Melanocyte of skin (primary cell): ENCODE data around the gene IL12RB1. TPM values are rescaled to one million over a fixed set of nuclear protein-coding genes. Genes with fewer than 3 reads are reported as not detected.

ENCODE experiments used
- total RNA-seq, 2 donors: library from RNA; depleted of rRNA; stranded (reverse); fragments of >200 nt; gene quantifications; 2 replicates each; pipeline ENCODE4 v1.2.3, GENCODE V29; 2012

Gene IL12RB1
- 1 to 10 TPM in 1 of 2 donors, under 1 TPM in 1; 0.69 to 2.0 TPM for total RNA-seq

DNA sequence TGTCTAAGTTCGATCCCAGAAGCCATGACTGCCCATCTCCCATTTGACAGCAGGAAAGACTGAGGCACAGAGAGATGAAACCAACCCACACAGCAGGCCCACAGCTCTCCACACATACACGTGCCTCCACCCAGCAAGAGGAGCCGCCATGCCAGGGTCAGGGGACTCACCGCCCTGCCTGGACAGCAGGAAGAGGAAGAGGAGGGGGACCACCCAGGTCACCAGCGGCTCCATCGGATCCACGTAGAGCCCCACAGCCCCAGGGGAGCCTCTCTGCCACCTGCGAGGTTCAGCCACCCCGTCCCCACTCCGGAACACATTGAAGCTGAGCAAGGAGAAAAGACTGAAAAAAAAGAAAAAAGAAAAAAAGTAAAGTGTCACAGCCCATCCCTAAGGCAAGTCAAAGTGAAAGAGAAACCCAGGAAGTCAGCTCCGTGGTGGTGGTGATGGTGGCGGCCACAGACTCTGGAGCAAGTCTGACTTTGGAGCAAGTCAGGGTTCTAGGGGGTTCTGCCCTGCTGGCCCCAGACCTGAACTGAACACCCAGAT lies at the start of gene IL12RB1:
Gene IL12RB1, minus strand, starts transcription at position 345 of the 549 bp plus-strand sequence. Its CDS starts 111 bp downstream, at position 234.

DNA sequence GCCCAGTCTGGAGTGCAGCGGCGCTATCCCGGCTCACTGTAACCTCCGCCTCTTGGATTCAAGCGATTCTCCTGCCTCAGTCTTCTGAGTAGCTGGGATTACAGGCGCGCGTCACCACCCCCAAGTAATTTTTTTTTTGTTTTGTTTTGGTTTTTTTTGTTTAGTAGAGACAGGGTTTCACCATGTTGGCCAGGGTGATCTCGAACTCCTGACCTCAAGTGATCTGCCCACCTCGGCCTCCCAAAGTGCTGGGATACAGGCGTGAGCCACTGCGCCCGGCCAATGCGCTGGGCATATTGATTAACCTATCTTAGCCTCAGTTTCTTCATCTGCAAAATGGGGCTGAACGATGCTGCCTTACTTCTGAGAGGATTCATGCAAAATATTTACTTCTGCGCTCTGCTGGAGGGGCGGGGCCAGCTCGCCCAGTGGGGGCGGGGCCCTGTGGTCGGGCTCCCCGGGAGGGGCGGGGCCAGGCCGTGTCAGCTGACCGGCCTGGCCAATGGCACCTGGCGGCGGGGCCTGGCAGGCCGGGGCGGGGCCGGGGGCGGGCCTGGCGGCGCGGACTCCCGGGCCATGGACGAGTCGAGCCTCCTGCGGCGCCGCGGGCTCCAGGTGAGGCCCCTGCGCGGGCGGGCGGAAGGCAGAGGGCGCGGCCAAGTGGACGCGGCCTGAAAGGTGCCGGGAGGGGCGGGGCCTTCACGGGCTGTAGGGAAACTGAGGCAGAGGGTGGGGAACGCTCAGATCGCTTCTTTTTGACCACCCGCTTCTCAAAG lies 10.7 kb upstream of the IL12RB1 start, which contains the start of gene MAST3:
Gene MAST3, plus strand, starts transcription at position 562 of the 776 bp plus-strand sequence. Its CDS starts 15 bp downstream, at position 577.

Other genes with a start within 250 kb of the IL12RB1 start
- 1 to 10 TPM; 2.7 to 3.1 TPM for gene JAK3, start 239.0 kb downstream of the IL12RB1 start, total RNA-seq
- gene RPL18A, start 227.0 kb downstream of the IL12RB1 start, total RNA-seq = 100 to 1,000 TPM; 512 to 673 TPM
- gene SLC5A5, start 215.0 kb downstream of the IL12RB1 start, total RNA-seq = not detected
- 10 to 100 TPM; 24.8 to 40.6 TPM for gene CCDC124, start 153.9 kb downstream of the IL12RB1 start, total RNA-seq
- under 1 TPM; under 0.01 to 0.33 TPM for gene KCNN1, start 119.8 kb downstream of the IL12RB1 start, total RNA-seq
- gene ARRDC2, start 78.8 kb downstream of the IL12RB1 start, total RNA-seq = 1 to 10 TPM; 8.0 to 8.6 TPM
- 1 to 10 TPM; 3.1 to 4.0 TPM for gene MAST3, start 10.8 kb upstream of the IL12RB1 start, total RNA-seq
- gene PIK3R2, start 66.2 kb upstream of the IL12RB1 start, total RNA-seq = 10 to 100 TPM; 19.0 to 31.7 TPM
- gene IFI30, start 86.9 kb upstream of the IL12RB1 start, total RNA-seq = 1 to 10 TPM; 6.7 to 9.6 TPM
- 10 to 100 TPM; 14.8 to 28.0 TPM for gene MPV17L2, start 106.3 kb upstream of the IL12RB1 start, total RNA-seq
- gene RAB3A, start 117.1 kb upstream of the IL12RB1 start, total RNA-seq = 1 to 10 TPM; 6.9 to 7.7 TPM
- gene PDE4C, start 139.5 kb upstream of the IL12RB1 start, total RNA-seq = under 1 TPM in 1 of 2 donors, not detected in 1; 0.33 TPM
- 1 to 10 TPM in 1 of 2 donors, under 1 TPM in 1; 0.33 to 2.8 TPM for gene IQCN, start 187.5 kb upstream of the IL12RB1 start, total RNA-seq
- 100 to 1,000 TPM in 1 of 2 donors, 10 to 100 TPM in 1; 98.9 to 205 TPM for gene JUND, start 194.7 kb upstream of the IL12RB1 start, total RNA-seq
- gene LSM4, start 236.1 kb upstream of the IL12RB1 start, total RNA-seq = 100 to 1,000 TPM; 142 to 230 TPM